Astrocyte (in vitro differentiated cells and primary cell): ENCODE measurements around the gene GH2.

Experiments used
- EZH2 ChIP-seq: IDR thresholded peaks from 2 replicates; pipeline ENCODE4 v1.6.1; 2012; ENCODE audit warnings: mild to moderate bottlenecking, low read length, inconsistent platforms; ENCODE audit not compliant: insufficient read depth
- TF ChIP-seq, protein P1 (sequence below): IDR thresholded peaks from 2 replicates; pipeline ENCODE4 v1.5.1; 2011; ENCODE audit warnings: low read depth, mild to moderate bottlenecking, inconsistent platforms, low read length, moderate library complexity; ENCODE audit not compliant: insufficient read depth

- TF ChIP-seq, protein P1, sequence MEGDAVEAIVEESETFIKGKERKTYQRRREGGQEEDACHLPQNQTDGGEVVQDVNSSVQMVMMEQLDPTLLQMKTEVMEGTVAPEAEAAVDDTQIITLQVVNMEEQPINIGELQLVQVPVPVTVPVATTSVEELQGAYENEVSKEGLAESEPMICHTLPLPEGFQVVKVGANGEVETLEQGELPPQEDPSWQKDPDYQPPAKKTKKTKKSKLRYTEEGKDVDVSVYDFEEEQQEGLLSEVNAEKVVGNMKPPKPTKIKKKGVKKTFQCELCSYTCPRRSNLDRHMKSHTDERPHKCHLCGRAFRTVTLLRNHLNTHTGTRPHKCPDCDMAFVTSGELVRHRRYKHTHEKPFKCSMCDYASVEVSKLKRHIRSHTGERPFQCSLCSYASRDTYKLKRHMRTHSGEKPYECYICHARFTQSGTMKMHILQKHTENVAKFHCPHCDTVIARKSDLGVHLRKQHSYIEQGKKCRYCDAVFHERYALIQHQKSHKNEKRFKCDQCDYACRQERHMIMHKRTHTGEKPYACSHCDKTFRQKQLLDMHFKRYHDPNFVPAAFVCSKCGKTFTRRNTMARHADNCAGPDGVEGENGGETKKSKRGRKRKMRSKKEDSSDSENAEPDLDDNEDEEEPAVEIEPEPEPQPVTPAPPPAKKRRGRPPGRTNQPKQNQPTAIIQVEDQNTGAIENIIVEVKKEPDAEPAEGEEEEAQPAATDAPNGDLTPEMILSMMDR = no peak
- no peak for TF ChIP-seq EZH2
Observed at GRCh38 chr17:63854709-63855108, 27.0 kb downstream of the GH2 start.
